ENCODE measurements around the gene OVCA2. TPM values are rescaled to one million over a fixed set of nuclear protein-coding genes. Genes with fewer than 3 reads are reported as not detected.
"Not testable (repeated sequence)": the region's sequence is repeated elsewhere in the genome, so short reads cannot be mapped to it uniquely, and the experiment has no call there.

Gene OVCA2
- total RNA-seq, 2 donors from 2014 or later: 17.1 to 36.3 TPM

GRCh38 chr17:2008332-2009126, 33.3 kb upstream of the OVCA2 start:
- 83 to 91% methylated on average over 15 of the region's 15 CpGs for WGBS, 2 donors
- H3K9me3 ChIP-seq: no peaks in the 10 kb centered on the region
- intact Hi-C loops (cut with DNase I): no loop called here
- peaks cover 20% of the 10 kb centered on the region for H3K4me1 ChIP-seq
- H3K4me3 ChIP-seq: no peak overlapping the region
- no peak for ATAC-seq
- DNase-seq: no peak
- no peaks in the 10 kb centered on the region for H3K27me3 ChIP-seq
- TF ChIP-seq, protein P1, sequence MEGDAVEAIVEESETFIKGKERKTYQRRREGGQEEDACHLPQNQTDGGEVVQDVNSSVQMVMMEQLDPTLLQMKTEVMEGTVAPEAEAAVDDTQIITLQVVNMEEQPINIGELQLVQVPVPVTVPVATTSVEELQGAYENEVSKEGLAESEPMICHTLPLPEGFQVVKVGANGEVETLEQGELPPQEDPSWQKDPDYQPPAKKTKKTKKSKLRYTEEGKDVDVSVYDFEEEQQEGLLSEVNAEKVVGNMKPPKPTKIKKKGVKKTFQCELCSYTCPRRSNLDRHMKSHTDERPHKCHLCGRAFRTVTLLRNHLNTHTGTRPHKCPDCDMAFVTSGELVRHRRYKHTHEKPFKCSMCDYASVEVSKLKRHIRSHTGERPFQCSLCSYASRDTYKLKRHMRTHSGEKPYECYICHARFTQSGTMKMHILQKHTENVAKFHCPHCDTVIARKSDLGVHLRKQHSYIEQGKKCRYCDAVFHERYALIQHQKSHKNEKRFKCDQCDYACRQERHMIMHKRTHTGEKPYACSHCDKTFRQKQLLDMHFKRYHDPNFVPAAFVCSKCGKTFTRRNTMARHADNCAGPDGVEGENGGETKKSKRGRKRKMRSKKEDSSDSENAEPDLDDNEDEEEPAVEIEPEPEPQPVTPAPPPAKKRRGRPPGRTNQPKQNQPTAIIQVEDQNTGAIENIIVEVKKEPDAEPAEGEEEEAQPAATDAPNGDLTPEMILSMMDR (IDR thresholded peaks at IDR 0.05): no peak
- TF ChIP-seq POLR2A (IDR thresholded peaks at IDR 0.05): no peak
- H3K36me3 ChIP-seq (replicated peaks in 1 of 2; ENCODE audit: insufficient read depth in 1 of 2, low read depth in 2 of 2): no peaks in the 10 kb centered on the region
- no peak overlapping the region for H3K27ac ChIP-seq

DNA sequence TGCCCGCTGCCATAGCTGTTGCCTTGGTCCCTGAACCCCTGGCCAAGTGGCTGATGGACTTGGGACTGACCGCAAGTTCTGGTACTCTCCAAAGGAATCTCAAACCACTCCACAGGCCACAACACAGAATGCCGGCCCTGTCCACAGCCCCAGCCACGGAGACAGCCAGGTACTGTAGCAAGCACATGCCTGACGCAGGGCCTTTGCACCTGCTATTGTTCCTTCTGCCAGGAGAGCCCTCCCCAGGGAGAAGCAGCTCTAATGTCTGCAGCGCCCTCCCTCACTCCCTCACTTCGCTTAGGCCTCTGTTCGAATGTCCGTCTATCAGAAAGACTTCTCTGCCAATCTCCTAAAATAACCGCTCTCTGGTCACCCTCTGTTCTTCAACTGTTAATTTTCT, 32.1 kb upstream of the OVCA2 start:
- WGBS, 2 donors: 96 to 97% methylated on average over 6 to 7 of the region's 10 CpGs
- Histone ChIP-seq H3K4me1 (peaks cover 28% of the 10 kb centered on the region), H3K27ac (no peak overlapping the region), H3K9me3 (no peaks in the 10 kb centered on the region), H3K36me3 (replicated peaks in 1 of 2; ENCODE audit: insufficient read depth in 1 of 2, low read depth in 2 of 2) (no peaks in the 10 kb centered on the region), H3K27me3 (no peaks in the 10 kb centered on the region), H3K4me3 (no peak overlapping the region)
- TF ChIP-seq, protein P1 (IDR thresholded peaks at IDR 0.05): no peak
- TF ChIP-seq POLR2A (IDR thresholded peaks at IDR 0.05): no peak
- intact Hi-C loops (cut with DNase I): no loop called here
- ATAC-seq (no peak), DNase-seq (no peak)

GRCh38 chr17:2011411-2012371, 30.1 kb upstream of the OVCA2 start:
- ATAC-seq: peak; percentile 85
- H3K36me3 ChIP-seq (replicated peaks in 1 of 2; ENCODE audit: insufficient read depth in 1 of 2, low read depth in 2 of 2): no peaks in the 10 kb centered on the region
- H3K4me1 ChIP-seq: peaks cover 28% of the 10 kb centered on the region
- WGBS, 2 donors: 35 to 66% methylated on average over 16 to 24 of the region's 24 CpGs
- no peaks in the 10 kb centered on the region for H3K27me3 ChIP-seq
- no peaks in the 10 kb centered on the region for H3K9me3 ChIP-seq
- intact Hi-C loops (cut with DNase I): no loop called here
- peak overlapping the region in 3 of 4 donors; percentile 54 to 68 (median 57) for H3K27ac ChIP-seq
- DNase-seq: peak; percentile 64 to 77 (median 68)
- no peak for TF ChIP-seq POLR2A (IDR thresholded peaks at IDR 0.05)
- TF ChIP-seq, protein P1 (IDR thresholded peaks at IDR 0.05): no peak
- H3K4me3 ChIP-seq: no peak overlapping the region

DNA sequence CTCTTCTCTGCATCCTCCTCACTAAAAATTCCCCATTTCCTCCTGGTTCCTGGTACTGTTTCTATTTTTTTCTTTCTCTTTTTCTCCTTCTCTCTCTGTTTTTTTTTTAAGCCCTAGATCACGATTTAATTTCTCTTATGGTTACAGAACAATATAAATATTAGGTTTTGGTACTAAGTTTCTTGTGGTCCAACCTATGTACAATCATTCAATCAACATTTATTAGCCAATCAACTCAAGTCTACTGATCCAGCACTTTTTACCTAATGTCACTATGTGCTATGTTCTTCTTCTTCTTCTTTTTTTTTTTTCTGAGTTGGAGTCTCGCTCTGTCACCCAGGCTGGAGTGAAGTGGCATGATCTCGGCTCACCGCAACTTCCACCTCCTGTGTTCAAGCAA, 29.3 kb upstream of the OVCA2 start:
- H3K27me3 ChIP-seq: no peaks in the 10 kb centered on the region
- TF ChIP-seq, protein P1 (IDR thresholded peaks at IDR 0.05): no peak
- no peak for TF ChIP-seq POLR2A (IDR thresholded peaks at IDR 0.05)
- H3K4me1 ChIP-seq: peaks cover 28% of the 10 kb centered on the region
- 90 to 94% methylated on average over 4 of the region's 4 CpGs for WGBS, 2 donors
- intact Hi-C loops (cut with DNase I): no loop called here
- no peak for DNase-seq
- H3K36me3 ChIP-seq (replicated peaks in 1 of 2; ENCODE audit: insufficient read depth in 1 of 2, low read depth in 2 of 2): no peaks in the 10 kb centered on the region
- H3K27ac ChIP-seq: peak overlapping the region in 3 of 4 donors; percentile 54 to 68 (median 57)
- no peak overlapping the region for H3K4me3 ChIP-seq
- H3K9me3 ChIP-seq: no peaks in the 10 kb centered on the region
- ATAC-seq: no peak

GRCh38 chr17:2013220-2013993, 28.4 kb upstream of the OVCA2 start:
- peaks cover 28% of the 10 kb centered on the region for H3K4me1 ChIP-seq
- H3K4me3 ChIP-seq; H3K36me3 ChIP-seq (replicated peaks in 1 of 2; ENCODE audit: insufficient read depth in 1 of 2, low read depth in 2 of 2); DNase-seq; intact Hi-C loops (cut with DNase I); H3K9me3 ChIP-seq; H3K27me3 ChIP-seq; H3K27ac ChIP-seq; ATAC-seq: not testable (repeated sequence)
- 97 to 99% methylated on average over 6 of the region's 6 CpGs for WGBS, 2 donors

Measured in body of pancreas (tissue), 4 donors.